Measurements from ENCODE around the gene PIAS2.
"Not testable (repeated sequence)": the region's sequence is repeated elsewhere in the genome, so short reads cannot be mapped to it uniquely, and the experiment has no call there.

PIAS2 gene

DNA sequence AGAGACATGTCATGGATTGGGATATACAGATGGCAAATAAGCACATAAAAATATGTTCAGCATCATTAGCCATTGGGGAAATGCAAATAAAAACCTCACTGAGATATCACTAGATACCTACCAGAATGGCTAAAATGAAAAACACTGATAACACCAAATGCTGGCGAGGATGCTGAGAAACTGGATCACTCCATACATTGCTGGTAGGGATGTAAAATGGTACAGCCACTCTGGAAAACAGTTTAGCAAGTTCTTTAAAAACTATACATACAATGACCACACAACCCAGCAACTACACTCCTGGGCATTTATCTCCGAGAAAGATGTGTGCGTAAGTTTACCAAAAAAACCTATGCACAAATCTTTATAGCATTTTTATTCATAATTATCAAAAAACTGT lies 13.9 kb downstream of the PIAS2 start:
- no peak for DNase-seq

DNA sequence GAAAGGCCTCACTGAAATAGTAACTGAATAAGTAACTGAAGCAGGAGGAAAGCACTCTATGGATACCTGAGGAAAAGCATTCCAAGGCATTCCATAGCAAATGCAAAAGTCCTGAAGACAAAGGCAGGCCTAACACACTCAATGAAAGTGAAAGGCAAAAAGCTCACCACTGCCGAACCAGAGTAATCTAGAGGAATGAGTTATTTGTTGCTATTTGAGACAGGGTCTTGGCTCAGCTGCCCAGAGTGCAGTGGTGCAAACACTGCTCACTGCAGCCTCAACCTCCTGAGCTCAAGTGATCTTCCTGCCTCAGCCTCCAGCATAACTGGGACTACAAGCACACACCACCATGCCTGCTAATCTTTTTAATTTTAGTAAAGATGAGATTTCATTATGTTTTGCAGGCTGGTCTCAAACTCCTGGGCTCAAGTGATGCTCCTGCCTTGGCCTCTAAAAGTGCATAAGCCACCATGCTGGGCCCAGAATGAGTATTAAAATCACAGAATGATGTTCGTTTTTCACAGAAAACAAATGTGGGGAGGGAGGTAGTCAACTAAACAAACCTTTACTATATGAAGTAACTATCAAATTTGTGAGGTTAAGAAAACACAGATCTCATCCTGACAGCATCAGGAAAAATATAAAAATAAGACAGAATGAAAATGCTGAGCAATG lies 17.9 kb downstream of the PIAS2 start:
- DNase-seq: no peak

DNA sequence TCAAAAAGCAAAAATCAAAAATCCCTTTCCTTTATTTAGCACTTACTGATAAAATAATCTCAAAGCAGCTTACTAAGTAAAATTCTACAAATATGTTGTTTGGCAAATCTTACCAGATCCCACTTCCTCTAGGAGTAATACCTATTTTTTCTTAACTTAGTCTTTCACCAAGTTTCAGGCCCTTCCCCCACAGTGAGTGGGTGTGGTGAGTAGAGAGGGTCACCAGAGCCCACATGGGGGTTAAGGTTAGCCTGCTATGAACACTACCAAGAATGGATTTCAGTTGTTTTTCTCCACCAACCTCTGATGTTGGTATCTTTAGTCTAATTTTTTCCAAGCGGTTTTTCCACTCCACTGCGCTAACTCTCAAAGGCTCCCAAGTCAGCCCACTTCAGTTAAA lies 23.2 kb downstream of the PIAS2 start:
- DNase-seq: no peak

DNA sequence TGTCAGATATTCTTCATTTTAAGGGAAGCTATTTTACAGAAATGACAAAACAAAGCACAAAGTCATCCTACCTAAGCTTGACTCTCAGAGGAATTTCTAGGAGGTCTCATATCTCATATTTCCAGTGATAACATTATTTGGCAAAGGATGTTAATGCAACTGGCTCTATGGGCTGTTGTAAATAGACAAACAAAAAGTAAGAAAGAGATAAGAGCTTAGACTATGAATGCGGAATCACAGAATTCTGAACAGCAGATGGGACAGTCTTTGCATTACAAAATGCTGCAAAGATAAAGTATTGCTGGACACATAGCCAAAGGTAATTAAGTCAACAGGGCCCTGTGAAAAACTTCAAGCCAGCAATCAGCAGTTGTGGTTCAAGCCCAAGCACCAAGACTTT lies 23.9 kb downstream of the PIAS2 start:
- no peak for DNase-seq

DNA sequence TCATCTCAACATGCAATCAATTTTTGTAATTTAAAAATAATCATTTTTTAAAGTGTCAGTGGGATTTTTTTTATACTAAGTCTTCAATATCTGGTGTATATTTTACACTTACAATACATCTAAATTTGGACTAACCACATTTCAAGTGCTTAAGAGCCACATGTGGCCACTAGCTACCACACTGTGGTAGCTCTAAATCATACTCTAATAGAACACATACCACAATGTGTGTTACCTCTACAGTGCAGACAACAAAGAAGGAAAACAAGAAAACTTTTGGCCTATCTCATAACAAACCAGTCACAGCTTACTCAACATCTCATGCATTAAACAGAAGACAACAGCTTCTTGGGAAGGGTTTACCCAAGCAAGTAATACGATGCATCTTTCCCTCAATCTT lies 24.5 kb downstream of the PIAS2 start:
- DNase-seq: no peak

DNA sequence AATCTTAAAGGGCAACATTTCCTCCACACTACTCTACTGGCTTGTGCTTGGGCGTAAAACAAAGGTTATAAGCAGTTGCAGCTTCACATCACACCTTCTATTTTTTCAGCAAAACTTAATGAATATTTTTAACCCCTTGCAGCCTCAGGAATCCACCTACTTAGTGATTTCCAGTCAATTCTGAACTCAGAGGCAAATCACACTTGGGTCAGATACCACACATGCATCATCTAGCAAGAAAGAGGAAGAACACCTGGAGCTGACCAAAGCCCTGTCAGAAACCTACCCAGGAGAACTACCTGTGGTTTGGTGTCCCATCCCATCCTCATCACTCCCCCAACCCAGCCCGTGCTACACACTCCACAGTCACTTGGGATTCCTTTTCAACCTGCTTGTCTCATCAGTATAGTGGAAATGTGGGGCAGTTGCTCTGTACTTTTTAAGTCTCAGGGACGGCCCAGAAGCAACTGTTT lies 25.5 kb downstream of the PIAS2 start:
- DNase-seq: no peak

DNA sequence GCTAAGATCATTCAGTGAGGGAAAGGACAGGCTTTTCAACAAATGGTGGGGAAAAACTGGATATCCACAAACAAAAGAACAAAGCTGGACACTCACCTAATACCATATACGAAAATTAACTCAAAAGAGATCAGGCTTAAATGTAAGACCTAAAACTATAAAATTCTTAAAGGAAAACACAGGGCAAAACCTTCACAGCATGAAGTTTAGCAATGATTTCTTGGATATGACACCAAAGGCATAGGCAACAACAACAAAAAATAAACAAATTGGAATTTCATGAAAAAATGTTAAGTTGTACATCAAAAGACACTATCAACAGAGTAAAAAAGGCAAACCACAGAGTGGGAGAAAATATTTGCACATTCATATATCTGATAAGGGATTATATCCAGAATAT lies 28.3 kb downstream of the PIAS2 start:
- DNase-seq: no peak

DNA sequence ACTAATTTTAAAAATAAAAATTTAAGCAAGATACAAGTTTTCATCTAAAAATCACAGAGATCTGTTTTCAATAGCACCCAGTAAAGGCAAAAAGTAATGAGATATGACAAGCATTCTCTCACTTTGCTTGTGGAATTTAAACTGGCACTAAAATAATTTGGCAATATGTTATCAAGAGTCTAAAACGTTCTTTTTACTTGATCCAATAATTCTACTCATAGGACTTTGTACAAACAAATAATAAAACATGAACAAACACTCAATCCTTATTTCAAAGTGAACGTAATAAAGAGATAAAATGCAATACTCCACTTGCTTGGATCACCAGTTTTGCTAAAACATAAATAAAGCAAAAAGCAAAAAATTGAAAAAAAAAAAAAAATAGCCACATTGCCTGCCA lies 30.4 kb downstream of the PIAS2 start:
- DNase-seq: no peak

DNA sequence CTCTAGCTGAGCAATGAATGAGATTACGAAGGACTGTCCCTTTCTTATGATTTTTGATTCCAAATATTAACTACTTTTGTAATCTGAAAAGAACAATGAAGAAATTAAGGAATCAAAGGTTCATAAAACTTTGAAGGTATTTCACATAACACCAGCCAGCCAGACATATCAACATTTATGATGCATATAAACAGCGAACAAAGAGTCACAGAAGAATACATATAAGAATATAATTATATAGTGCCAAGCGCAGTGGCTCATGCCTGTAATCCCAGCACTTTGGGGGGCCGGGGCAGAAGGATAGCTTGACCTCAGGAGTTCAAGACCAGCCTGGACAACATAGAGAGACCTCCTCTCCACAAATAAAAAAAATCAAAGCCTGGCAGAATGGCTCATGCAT lies 34.1 kb downstream of the PIAS2 start:
- DNase-seq: no peak

DNA sequence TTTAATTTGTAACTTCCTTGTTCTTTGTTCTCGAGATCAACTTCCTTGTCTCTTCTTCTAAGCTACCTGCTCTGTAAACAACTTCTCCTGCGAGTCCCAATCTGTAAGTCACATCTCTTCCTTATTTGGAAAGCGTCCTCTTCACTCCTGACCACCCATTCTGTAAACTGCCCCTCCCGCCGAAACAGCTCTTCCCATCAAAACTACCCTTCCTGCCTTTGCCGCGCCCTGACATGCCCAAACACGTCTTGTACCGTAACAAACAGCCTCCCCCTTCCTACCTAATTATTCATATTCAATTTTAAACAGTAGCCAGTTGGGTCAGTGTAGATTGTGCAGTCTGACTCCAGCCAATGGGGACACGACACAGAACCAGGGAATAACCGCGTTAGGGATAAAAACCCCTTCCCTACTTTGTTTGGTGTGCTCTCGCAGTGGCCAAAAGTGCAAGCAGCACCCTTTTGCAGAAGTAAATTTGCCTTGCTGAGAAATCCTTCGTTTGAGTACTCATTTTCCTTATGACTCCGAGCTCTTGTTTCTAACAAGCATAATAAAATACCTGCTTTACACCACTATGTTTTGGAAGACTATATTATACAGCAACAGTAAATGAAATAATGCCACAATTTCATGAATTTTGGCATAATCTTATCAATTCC lies 39.8 kb downstream of the PIAS2 start:
- no peak for DNase-seq

DNA sequence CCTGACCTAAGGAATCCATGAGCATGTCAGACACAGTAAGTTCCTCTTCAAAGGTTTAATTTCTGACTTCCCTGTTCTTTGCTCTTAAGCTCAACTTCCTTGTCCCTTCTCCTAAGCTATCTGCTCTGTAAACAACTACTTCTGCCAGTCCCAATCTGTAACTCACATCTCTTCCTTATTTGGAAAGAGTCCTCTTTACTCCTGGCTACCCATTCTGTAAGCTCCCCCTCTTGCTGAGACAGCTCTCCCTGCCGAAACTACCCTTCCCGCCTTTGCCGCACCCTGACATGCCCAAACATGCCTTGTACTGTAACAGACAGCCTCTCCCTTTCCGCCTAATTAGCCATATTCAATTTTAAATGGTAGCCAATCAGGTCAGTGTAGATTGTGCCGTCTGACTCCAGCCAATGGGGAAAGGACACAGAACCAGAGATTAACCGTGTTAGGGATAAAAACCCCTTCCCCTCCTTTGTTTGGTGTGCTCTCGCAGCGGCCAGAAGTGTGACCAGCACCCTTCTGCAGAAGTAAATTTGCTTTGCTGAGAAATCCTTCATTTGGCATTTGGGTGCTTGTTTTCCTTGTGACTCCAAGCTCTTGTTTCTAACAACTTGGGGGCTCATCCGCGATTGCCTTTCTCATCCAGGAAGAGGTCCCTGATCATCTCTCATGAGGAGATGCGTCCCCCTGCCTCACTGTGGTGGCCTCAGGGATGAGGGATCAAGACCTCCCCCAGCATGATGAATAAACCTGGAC lies 49.0 kb downstream of the PIAS2 start:
- no peak for DNase-seq

DNA sequence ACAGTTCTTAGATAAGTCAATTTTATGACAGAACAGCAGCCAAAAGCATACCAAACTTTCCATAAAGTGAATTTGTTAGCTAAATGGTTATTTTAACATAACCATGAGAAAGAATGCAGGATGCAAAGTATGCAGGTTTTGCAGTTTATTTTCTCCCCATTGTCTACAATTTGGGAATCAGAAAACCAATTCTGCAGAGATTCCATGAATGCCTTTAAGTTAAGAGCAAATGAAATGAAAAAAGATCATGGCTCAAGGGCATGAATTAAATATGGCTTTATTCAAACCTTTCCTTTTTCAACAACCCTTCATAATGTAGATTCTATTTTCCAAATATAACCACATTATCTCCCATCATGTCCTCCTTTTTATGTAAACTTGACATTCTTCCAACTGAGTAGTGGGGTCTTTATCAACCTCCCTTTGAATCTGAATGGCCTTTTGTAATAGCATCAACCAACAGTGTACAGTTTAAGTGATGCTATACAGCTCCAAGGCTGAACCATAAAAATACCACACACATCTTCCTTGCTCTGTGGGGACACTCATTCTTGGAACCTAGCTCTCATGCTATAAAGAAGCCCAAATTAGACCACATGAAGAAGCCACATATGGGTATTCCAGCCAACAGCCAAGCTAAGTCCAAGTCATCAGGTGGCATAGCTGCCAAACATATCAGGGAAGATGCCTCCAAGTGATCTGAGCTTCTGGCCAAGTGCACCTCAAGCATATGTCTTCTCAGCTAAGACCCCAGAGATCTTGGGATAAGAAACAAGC lies 49.8 kb downstream of the PIAS2 start:
- DNase-seq: no peak

DNA sequence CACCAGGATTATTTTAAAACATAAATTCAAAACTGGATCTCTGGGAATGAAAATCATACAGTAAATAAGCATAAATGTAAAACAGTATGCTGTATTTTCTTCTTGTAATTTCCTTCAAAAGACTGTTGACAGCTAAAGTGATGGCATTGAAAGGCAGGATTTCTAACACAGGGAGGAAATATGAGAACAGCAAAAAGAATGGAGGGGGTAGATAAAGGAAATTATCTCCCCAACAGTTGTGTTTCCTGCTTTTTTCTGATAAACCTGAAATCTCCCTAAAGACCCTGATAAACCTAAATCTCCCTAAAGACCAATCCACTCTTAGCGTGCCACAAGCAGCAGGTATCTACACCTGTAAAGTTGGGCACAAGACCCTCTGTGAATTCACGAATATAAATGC lies 50.8 kb downstream of the PIAS2 start:
- no peak for DNase-seq

DNA sequence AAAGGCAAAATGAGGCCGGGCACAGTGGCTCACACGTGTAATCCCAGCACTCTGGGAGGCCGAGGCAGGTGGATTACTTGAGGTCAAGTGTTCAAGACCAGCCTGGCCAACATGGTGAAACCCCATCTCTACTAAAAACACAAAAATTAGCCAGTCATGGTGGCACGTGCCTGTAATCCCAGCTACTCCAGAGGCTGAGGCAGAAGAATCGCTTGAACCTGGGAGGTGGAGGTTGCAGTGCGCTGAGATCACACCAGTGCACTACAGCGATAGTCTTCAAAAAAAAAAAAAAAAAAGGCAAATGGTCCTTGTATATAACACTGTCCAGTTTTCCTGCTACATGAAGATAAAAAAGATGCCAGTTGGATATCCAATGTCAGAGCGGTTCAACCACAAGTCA lies 52.1 kb downstream of the PIAS2 start:
- DNase-seq: not testable (repeated sequence)

DNA sequence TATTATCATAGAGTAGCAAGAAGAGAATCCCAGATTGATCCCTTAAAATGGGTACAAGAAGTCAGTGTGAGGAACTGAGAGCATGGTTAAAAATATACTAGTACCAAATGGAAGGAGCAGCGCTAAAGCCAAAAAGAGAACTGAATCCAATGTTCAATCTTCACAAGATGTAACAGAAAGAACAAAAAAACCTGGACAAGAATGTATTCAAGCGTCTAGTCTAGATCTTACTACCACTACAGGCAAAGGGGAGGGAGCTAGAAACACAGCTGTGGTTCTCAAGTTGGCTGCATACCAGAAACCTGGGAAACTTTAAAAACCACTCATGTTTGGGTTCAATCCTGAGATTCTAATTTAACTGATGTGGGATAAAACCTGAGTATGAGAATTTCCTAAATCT lies 57.5 kb downstream of the PIAS2 start:
- no peak for DNase-seq

DNA sequence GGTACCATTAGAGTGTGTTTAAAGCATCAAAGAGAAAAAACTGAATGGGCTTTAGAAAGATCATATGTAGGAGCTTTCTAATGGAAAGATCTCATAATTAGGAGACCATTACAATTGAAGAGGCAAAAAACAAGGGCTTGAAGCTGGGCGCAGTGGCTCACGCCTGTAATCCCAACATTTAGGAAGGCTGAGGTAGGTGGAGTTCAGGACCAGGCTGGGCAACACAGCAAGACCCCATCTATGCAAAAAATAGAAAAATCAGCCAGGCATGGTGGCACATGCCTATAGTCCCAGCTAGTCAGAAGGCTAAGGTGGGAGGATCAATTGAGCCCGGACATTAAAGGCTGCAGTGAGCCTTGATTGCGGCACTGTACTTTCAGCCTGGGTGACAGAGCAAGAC lies 59.0 kb downstream of the PIAS2 start:
- no peak for DNase-seq

DNA sequence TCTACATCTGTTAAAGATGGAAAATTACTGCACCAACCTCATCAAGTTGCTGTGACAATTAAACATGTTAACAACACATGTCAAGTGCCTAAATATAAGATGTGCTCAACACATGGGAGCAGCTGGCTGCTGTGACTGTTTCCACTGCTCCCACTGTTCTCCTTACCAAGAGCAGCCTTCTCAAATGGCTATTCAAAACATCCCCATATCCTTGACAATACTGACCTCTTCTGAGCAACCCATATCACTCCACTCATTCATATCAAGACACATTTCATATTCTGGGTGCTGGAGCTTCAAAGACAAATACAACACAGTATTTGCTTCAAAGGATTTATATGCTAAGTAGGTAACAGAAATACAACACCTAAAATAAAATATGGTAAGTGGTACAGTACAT lies 60.3 kb downstream of the PIAS2 start:
- DNase-seq: no peak

DNA sequence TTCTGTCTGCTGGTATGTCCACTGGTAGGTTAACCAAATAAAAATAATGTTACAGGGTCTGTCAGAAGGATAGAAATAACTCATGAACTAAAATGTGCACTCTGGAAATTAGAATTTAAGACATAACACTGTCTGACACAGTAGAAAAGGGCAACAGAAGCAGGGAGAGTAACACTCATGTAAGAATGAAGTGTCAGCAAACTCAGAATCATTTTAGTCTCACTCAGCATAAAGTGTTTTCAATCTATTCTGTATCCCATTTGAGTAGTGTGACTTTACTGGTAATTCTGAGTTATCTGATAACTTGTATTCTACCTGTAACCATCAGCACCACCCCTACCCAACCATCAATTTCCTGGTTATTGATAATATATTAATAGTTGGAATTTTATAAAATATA lies 68.3 kb downstream of the PIAS2 start:
- no peak for DNase-seq

DNA sequence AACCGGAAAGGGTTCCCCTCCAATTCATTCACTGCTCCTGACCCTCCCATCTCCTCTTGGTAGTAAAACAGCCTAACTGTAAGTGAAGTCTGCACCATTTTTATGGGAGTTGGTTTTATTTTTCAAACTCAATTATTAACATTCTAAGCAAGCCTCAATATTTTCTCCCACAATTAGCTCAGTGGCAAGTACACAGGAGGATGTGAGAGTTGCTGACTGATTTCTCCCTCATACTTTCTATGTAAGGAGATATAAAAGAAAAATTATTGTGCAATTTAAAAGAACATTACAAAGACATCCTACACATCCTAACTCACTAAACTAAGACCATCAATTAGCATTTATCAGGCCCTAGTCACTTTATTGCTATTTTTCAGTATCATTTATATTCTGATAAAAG lies 73.9 kb downstream of the PIAS2 start:
- no peak for DNase-seq

DNA sequence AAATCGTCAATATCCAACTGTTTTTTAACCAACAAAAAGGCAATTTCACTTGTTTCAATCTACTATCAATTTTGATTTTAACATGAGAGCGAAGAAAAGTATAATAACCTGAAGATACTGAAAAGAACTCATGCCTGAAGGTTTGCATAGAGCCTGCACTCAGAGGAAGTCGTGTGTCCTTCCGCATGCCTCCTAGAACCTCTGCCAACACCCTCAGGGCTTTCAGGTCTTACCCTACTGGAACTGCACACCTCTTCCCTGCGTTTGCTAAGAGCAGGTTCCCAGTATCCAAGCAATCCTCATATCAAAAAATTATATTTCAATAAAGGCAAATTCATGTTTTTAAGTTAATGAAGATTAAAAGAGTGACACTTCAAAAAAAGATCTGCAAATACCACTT lies 74.7 kb downstream of the PIAS2 start:
- DNase-seq: no peak

DNA sequence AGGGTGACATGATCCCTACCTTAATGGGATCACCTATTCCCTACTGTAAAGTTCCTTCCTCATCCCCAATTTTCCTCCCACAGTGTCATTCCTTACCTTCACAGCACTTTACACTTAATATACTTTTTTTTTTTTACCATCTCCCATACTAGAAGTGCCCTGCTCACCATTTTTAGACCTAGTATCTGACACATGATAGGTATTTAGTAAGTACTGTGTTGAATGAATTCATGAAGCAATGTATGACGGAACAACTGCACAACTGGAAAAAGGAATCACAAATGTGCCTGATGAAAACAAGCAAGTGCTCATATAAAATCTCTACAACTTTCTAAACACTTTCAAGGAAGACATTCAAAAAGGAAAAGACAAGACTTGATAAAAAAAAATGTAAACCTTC lies 83.4 kb downstream of the PIAS2 start:
- no peak for DNase-seq

DNA sequence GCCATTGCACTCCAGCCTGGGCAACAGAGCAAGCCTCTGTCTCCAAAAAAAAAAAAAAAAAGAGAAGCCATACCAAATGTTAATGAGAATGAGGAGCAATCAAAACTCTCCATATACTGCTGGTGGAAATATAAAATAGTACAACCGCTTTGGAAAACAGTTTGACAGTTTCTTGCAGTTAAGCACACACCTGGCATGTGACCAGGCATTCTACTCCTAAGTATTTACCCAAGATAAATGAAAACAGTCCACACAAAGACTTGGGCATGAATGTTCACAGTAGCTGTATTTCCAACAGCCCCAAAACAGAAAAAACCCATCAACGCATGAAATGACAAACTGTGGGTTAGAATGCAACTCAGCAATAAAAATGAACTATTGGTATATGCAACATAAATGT lies 84.5 kb downstream of the PIAS2 start:
- DNase-seq: no peak

DNA sequence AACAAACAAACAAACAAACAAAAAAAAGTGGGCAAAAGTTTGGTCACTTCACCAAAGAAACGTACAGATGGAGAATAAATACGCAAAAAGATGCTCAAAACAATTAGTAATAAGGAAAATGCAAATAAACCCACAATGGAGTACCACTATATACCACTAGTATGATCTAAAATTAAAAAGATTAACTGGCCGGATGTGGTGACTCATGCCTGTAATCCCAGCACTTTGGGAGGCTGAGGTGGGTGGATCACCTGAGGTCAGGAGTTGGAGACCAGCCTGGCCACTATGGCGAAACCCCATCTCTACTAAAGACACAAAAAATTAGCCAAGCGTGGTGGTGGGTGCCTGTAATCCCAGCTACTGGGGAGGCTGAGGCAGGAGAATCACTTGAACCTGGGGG lies 84.9 kb downstream of the PIAS2 start:
- not testable (repeated sequence) for DNase-seq

All from fibroblast of skin of back (primary cell).